ENCODE results near the gene RCBTB2. TPM values are rescaled to one million over a fixed set of nuclear protein-coding genes. Genes with fewer than 3 reads are reported as not detected.
A peak's percentile ranks its signal among the peaks of the same experiment; 100 is the strongest.

The RCBTB2 gene
- total and polyA plus RNA-seq, 10 donors = 6.7 to 19.6 (median 14.8) TPM

DNA sequence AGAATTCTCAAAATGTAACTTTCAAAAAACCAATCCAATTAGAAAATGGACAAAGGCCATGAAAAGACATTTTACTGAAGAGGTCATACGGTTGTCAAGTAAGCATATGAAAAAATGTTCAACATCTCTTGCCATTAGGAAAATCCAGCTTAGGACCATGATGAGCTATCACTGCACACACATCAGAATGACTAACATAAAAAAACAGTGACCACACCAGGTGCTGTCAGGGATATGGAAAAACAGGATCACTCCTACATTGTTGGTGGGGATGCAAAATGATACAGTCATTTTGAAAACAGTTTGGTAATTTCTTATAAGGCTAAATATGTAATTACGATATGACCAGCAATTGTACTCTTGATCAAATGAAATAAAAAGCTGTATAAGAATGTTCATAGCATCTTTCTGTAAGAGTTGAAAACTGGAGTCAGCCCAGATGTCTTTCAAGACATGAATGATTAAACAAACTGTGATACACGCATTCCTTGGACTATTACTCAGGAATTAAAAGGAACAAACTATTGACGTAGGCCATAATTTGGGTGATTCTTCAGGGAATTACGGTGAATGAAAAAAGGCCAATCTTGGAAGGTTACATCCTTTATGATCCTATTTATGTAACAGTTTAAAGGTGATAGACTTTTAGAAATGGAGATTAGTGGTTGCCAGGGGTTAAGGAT is 26.9 kb upstream of the RCBTB2 start:
- intact Hi-C loops (cut with DNase I; ENCODE audit: low total_unique reads) = no loop called here
- Histone ChIP-seq H3K27ac (peak overlapping the region in 2 of 8 donors; percentile 21 to 29), H3K4me1 (peaks cover 21 to 45% (median 40%) of the 10 kb centered on the region in 6 donors), H3K36me3 (no peaks in the 10 kb centered on the region), H3K9me3 (peaks cover 0 to 24% (median 15%) of the 10 kb centered on the region in 8 donors), H3K4me3 (no peak overlapping the region), H3K27me3 (replicated peaks in 1 of 7) (peaks cover 0 to 82% (median 6%) of the 10 kb centered on the region in 7 donors)
- DNase-seq = no peak
- 75 to 90% (median 85%) methylated on average over 5 of the region's 5 CpGs for WGBS, 5 donors
- TF ChIP-seq, protein P1, sequence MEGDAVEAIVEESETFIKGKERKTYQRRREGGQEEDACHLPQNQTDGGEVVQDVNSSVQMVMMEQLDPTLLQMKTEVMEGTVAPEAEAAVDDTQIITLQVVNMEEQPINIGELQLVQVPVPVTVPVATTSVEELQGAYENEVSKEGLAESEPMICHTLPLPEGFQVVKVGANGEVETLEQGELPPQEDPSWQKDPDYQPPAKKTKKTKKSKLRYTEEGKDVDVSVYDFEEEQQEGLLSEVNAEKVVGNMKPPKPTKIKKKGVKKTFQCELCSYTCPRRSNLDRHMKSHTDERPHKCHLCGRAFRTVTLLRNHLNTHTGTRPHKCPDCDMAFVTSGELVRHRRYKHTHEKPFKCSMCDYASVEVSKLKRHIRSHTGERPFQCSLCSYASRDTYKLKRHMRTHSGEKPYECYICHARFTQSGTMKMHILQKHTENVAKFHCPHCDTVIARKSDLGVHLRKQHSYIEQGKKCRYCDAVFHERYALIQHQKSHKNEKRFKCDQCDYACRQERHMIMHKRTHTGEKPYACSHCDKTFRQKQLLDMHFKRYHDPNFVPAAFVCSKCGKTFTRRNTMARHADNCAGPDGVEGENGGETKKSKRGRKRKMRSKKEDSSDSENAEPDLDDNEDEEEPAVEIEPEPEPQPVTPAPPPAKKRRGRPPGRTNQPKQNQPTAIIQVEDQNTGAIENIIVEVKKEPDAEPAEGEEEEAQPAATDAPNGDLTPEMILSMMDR (IDR thresholded peaks at IDR 0.05 in 8 of 11, conservative IDR thresholded peaks at IDR 0.05 in 3 of 11) = no peak
- TF ChIP-seq POLR2A (IDR thresholded peaks at IDR 0.05) (no peak), POLR2AphosphoS5 (IDR thresholded peaks at IDR 0.05) (no peak)

DNA sequence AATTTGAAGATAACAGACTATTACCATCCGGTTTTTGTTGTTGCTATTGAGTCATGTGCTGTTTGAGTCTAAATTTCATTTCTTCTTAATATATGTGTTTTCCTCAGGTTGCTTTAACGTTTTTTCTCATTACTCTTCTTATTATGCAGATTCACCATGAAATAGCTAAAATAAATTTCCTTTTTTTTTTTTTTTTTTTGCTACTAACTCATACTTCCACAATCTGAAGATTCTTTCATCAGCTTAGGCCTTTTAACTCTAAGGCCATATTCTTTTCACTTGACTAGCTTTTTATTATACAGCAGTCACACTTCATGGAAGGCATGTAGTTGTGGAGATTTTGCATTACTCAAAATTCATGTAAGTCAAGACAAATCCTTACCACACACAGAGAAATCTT is 23.9 kb upstream of the RCBTB2 start:
- H3K9me3 ChIP-seq = peaks cover 0 to 54% (median 29%) of the 10 kb centered on the region in 8 donors
- no peak overlapping the region for H3K4me3 ChIP-seq
- intact Hi-C loops (cut with DNase I; ENCODE audit: low total_unique reads) = no loop called here
- TF ChIP-seq POLR2A (IDR thresholded peaks at IDR 0.05) (no peak), POLR2AphosphoS5 (IDR thresholded peaks at IDR 0.05) (no peak)
- TF ChIP-seq, protein P1 (IDR thresholded peaks at IDR 0.05 in 8 of 11, conservative IDR thresholded peaks at IDR 0.05 in 3 of 11) = no peak
- WGBS, 5 donors = 66 to 87% (median 71%) methylated on average over 2 of the region's 2 CpGs
- peaks cover 0 to 84% (median 6%) of the 10 kb centered on the region in 7 donors for H3K27me3 ChIP-seq (replicated peaks in 1 of 7)
- H3K36me3 ChIP-seq = no peaks in the 10 kb centered on the region
- H3K4me1 ChIP-seq = peaks cover 5 to 15% (median 11%) of the 10 kb centered on the region in 6 donors
- H3K27ac ChIP-seq = peak overlapping the region in 3 of 8 donors; percentile 11 to 70 (median 48)
- no peak for DNase-seq

GRCh38 chr13:48555441-48555840 is 22.6 kb upstream of the RCBTB2 start:
- H3K4me1 ChIP-seq = peaks cover 0 to 1% (median 0%) of the 10 kb centered on the region in 6 donors
- intact Hi-C loops (cut with DNase I; ENCODE audit: low total_unique reads) = no loop called here
- TF ChIP-seq POLR2A (IDR thresholded peaks at IDR 0.05) (no peak), POLR2AphosphoS5 (IDR thresholded peaks at IDR 0.05) (no peak)
- TF ChIP-seq, protein P1 (IDR thresholded peaks at IDR 0.05 in 8 of 11, conservative IDR thresholded peaks at IDR 0.05 in 3 of 11) = no peak
- peaks cover 0 to 80% (median 6%) of the 10 kb centered on the region in 7 donors for H3K27me3 ChIP-seq (replicated peaks in 1 of 7)
- no peak overlapping the region for H3K27ac ChIP-seq
- peaks cover 0 to 6% (median 0%) of the 10 kb centered on the region in 6 donors for H3K36me3 ChIP-seq
- DNase-seq = no peak
- no peak overlapping the region for H3K4me3 ChIP-seq
- peaks cover 0 to 67% (median 42%) of the 10 kb centered on the region in 8 donors for H3K9me3 ChIP-seq

GRCh38 chr13:48551329-48551728 is 18.4 kb upstream of the RCBTB2 start:
- H3K4me1 ChIP-seq = no peaks in the 10 kb centered on the region
- peaks cover 0 to 63% (median 0%) of the 10 kb centered on the region in 7 donors for H3K27me3 ChIP-seq (replicated peaks in 1 of 7)
- peaks cover 0 to 6% (median 0%) of the 10 kb centered on the region in 6 donors for H3K36me3 ChIP-seq
- TF ChIP-seq, protein P1 (IDR thresholded peaks at IDR 0.05 in 8 of 11, conservative IDR thresholded peaks at IDR 0.05 in 3 of 11) = no peak
- TF ChIP-seq POLR2A (IDR thresholded peaks at IDR 0.05) = no peak
- no peak for TF ChIP-seq POLR2AphosphoS5 (IDR thresholded peaks at IDR 0.05)
- peaks cover 0 to 69% (median 45%) of the 10 kb centered on the region in 8 donors for H3K9me3 ChIP-seq
- no peak overlapping the region for H3K27ac ChIP-seq
- no peak overlapping the region for H3K4me3 ChIP-seq
- 88 to 100% (median 91%) methylated on average over 1 of the region's 1 CpG for WGBS, 5 donors
- intact Hi-C loops (cut with DNase I; ENCODE audit: low total_unique reads) = no loop called here
- DNase-seq = no peak

Measured in spleen (tissue), 11 donors.